ENCODE results near the gene B4GALT6.
"Not testable (repeated sequence)": the region's sequence is repeated elsewhere in the genome, so short reads cannot be mapped to it uniquely, and the experiment has no call there.

Gene B4GALT6

GRCh38 chr18:31684279-31685096 is at the start of gene B4GALT6:
Gene B4GALT6, minus strand, starts transcription at chr18:31684581. Its CDS starts 155 bp downstream, at chr18:31684426.
- DNase-seq (ENCODE audit: low spot score) = peak; percentile 16

GRCh38 chr18:31731628-31732027 is 47.2 kb upstream of the B4GALT6 start:
- DNase-seq (ENCODE audit: low spot score) = no peak

GRCh38 chr18:31729196-31729595 is 44.8 kb upstream of the B4GALT6 start:
- DNase-seq (ENCODE audit: low spot score) = not testable (repeated sequence)

GRCh38 chr18:31723990-31724711 is 39.8 kb upstream of the B4GALT6 start:
- DNase-seq (ENCODE audit: low spot score) = no peak

- DNase-seq (ENCODE audit: low spot score) = no peak
Measured at GRCh38 chr18:31723639-31723989, 39.2 kb upstream of the B4GALT6 start.

GRCh38 chr18:31722369-31722957 is 38.1 kb upstream of the B4GALT6 start:
- DNase-seq (ENCODE audit: low spot score) = peak; percentile 74

GRCh38 chr18:31721601-31722000 is 37.2 kb upstream of the B4GALT6 start:
- DNase-seq (ENCODE audit: low spot score) = no peak

GRCh38 chr18:31720867-31721266 is 36.5 kb upstream of the B4GALT6 start:
- no peak for DNase-seq (ENCODE audit: low spot score)

GRCh38 chr18:31719363-31720006 is 35.1 kb upstream of the B4GALT6 start:
- no peak for DNase-seq (ENCODE audit: low spot score)

GRCh38 chr18:31718386-31718785 is 34.0 kb upstream of the B4GALT6 start:
- no peak for DNase-seq (ENCODE audit: low spot score)

- no peak for DNase-seq (ENCODE audit: low spot score)
Measured at GRCh38 chr18:31716362-31716761, 32.0 kb upstream of the B4GALT6 start.

- no peak for DNase-seq (ENCODE audit: low spot score)
Measured at GRCh38 chr18:31711365-31712172, 27.2 kb upstream of the B4GALT6 start.

GRCh38 chr18:31710826-31711225 is 26.4 kb upstream of the B4GALT6 start:
- no peak for DNase-seq (ENCODE audit: low spot score)

GRCh38 chr18:31707815-31708214 is 23.4 kb upstream of the B4GALT6 start:
- no peak for DNase-seq (ENCODE audit: low spot score)

GRCh38 chr18:31702449-31702848 is 18.1 kb upstream of the B4GALT6 start:
- DNase-seq (ENCODE audit: low spot score) = no peak

- no peak for DNase-seq (ENCODE audit: low spot score)
Measured at GRCh38 chr18:31701744-31702143, 17.4 kb upstream of the B4GALT6 start.

GRCh38 chr18:31700990-31701389 is 16.6 kb upstream of the B4GALT6 start:
- DNase-seq (ENCODE audit: low spot score) = no peak

- DNase-seq (ENCODE audit: low spot score) = no peak
Measured at GRCh38 chr18:31697351-31698298, 13.2 kb upstream of the B4GALT6 start.

GRCh38 chr18:31695989-31696388 is 11.6 kb upstream of the B4GALT6 start:
- DNase-seq (ENCODE audit: low spot score) = no peak

GRCh38 chr18:31694297-31694696 is 9.9 kb upstream of the B4GALT6 start:
- no peak for DNase-seq (ENCODE audit: low spot score)

- no peak for DNase-seq (ENCODE audit: low spot score)
Measured at GRCh38 chr18:31688606-31689005, 4.2 kb upstream of the B4GALT6 start.

Data from AG08396 (cell line).